Endodermal cell (in vitro differentiated cells): Measurements from ENCODE around the gene ATG16L2. TPM values are rescaled to one million over a fixed set of nuclear protein-coding genes. Genes with fewer than 3 reads are reported as not detected.
"Not testable (repeated sequence)": the region's sequence is repeated elsewhere in the genome, so short reads cannot be mapped to it uniquely, and the experiment has no call there.

ENCODE experiments used
- DNase-seq: peaks from one replicate; pipeline ENCODE4 v3.0.0-alpha.2; 2017
- H3K27ac ChIP-seq: 2 replicates; pipeline ENCODE4 v1.5.1; 2013; ENCODE audit warnings: mild to moderate bottlenecking, low read depth, low read length, moderate library complexity
- H3K27me3 ChIP-seq: 2 replicates; pipeline ENCODE4 v1.6.1; 2013; ENCODE audit warnings: mild to moderate bottlenecking, low read length, moderate library complexity; ENCODE audit not compliant: insufficient read depth, control insufficient read depth, poor library complexity, severe bottlenecking
- H3K36me3 ChIP-seq: 2 replicates; pipeline ENCODE4 v1.7.0; 2013; ENCODE audit warnings: mild to moderate bottlenecking, low read length, moderate library complexity; ENCODE audit not compliant: control insufficient read depth, insufficient read depth
- H3K4me1 ChIP-seq: one replicate; pipeline ENCODE4 v1.7.0; 2013; ENCODE audit warnings: low read length; ENCODE audit not compliant: control insufficient read depth, insufficient read depth
- H3K4me3 ChIP-seq: 2 replicates; pipeline ENCODE4 v1.5.1; 2013; ENCODE audit warnings: mild to moderate bottlenecking, low read length, moderate library complexity
- H3K9ac ChIP-seq: 2 replicates; pipeline ENCODE4 v1.6.1; 2013; ENCODE audit warnings: mild to moderate bottlenecking, low read length, moderate library complexity; ENCODE audit not compliant: poor library complexity, severe bottlenecking; ENCODE audit errors: extremely low read depth
- H3K9me3 ChIP-seq: 2 replicates; pipeline ENCODE4 v1.6.1; 2013; ENCODE audit warnings: mild to moderate bottlenecking, low read length, moderate library complexity; ENCODE audit not compliant: control insufficient read depth
- H3K27ac Mint-ChIP-seq: 2 replicates; pipeline ENCODE4 v1.8.0; 2020; ENCODE audit warnings: mixed read lengths
- H3K27me3 Mint-ChIP-seq: 2 replicates; pipeline ENCODE4 v1.8.0; 2021; ENCODE audit warnings: mild to moderate bottlenecking, mixed read lengths; ENCODE audit not compliant: insufficient read depth
- H3K36me3 Mint-ChIP-seq: 2 replicates; pipeline ENCODE4 v1.8.0; 2020; ENCODE audit warnings: low read depth, mixed read lengths
- H3K4me1 Mint-ChIP-seq: 2 replicates; pipeline ENCODE4 v1.8.0; 2020; ENCODE audit warnings: mixed read lengths
- H3K4me3 Mint-ChIP-seq: 2 replicates; pipeline ENCODE4 v1.8.0; 2020; ENCODE audit warnings: mild to moderate bottlenecking, moderate library complexity, mixed read lengths
- H3K9me3 Mint-ChIP-seq: 2 replicates; pipeline ENCODE4 v1.8.0; 2020; ENCODE audit warnings: mild to moderate bottlenecking, mixed read lengths
- CTCF ChIP-seq: fragments of 200-600 bp; sonication (generic); conservative IDR thresholded peaks from 2 replicates; pipeline ENCODE4 v1.5.0; 2021; ENCODE audit warnings: antibody characterized with exemption, mild to moderate bottlenecking
- WGBS, 2 experiments: methylation state at CpG; one replicate each; pipeline versions ENCODE4 v1.1.5 to v1.1.7; 2013; ENCODE audit warnings: missing lambda C conversion rate in 2 of 2, mixed read lengths in 1 of 2; ENCODE audit not compliant: insufficient coverage in 1 of 2, insufficient read length in 1 of 2; 5-methylcytosine and 5-hydroxymethylcytosine counted together
- total RNA-seq, 2 donors: library from RNA; stranded (reverse); fragmentation: NEBNext Ultra II Directional in 1 of 2; extraction: Animal tissue kit (Norgen Biotek cat#: 25700) in 1 of 2; gene quantifications; 2 replicates in 1 of 2; 3 replicates in 1 of 2; pipeline ENCODE4 v1.2.1, GENCODE V29; 2021

ATG16L2 gene
- total RNA-seq, 2 donors from 2014 or later: 32.2 to 34.2 TPM

GRCh38 chr11:72808331-72808798 is 5.8 kb upstream of the ATG16L2 start:
- Histone ChIP-seq H3K27ac (no peak overlapping the region), H3K27me3 (no peaks in the 10 kb centered on the region), H3K36me3 (peaks cover 4% of the 10 kb centered on the region), H3K4me1 (no peaks in the 10 kb centered on the region), H3K4me3 (no peak overlapping the region), H3K9ac (no peak overlapping the region), H3K9me3 (no peaks in the 10 kb centered on the region)
- Mint-ChIP-seq H3K4me1 (peaks cover 10% of the 10 kb centered on the region), H3K27me3 (no peaks in the 10 kb centered on the region), H3K9me3 (no peaks in the 10 kb centered on the region), H3K27ac (no peak overlapping the region), H3K36me3 (peaks cover 12% of the 10 kb centered on the region), H3K4me3 (no peak overlapping the region)
- WGBS, 2 experiments: 98 to 100% methylated on average over 1 to 4 of the region's 4 CpGs
- no peak for DNase-seq
- no peak for TF ChIP-seq CTCF

DNA sequence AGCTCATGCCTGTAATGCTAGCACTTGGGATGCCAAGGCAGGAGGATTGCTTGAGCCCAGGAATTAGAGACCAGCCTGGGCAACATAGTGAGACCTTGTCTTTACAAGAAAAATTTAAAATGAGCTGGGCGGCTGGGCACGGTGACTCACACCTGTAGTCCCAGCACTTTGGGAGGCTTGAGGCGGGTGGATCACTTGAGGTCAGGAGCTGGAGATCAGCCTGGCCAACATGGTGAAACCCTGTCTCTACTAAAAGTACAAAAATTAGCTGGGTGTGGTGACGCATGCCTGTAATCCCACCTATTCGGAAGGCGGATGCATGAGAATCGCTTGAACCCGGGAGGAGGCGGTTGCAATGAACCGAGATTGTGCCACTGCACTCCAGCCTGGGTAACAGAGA is 2.5 kb upstream of the ATG16L2 start:
- H3K27me3 Mint-ChIP-seq, H3K27ac Mint-ChIP-seq, H3K9me3 ChIP-seq, H3K27me3 ChIP-seq, H3K27ac ChIP-seq, H3K4me3 Mint-ChIP-seq, H3K4me3 ChIP-seq, H3K36me3 ChIP-seq, H3K9me3 Mint-ChIP-seq, DNase-seq, H3K4me1 ChIP-seq, H3K9ac ChIP-seq: not testable (repeated sequence)
- Mint-ChIP-seq H3K4me1 (peaks cover 18% of the 10 kb centered on the region), H3K36me3 (peaks cover 12% of the 10 kb centered on the region)
- WGBS, 2 experiments: 87 to 96% methylated on average over 10 of the region's 10 CpGs

- no peaks in the 10 kb centered on the region for H3K9me3 ChIP-seq
- peak overlapping the region; percentile 6 for H3K27ac ChIP-seq
- WGBS, 2 experiments: 89 to 95% methylated on average over 3 to 4 of the region's 4 CpGs
- no peaks in the 10 kb centered on the region for H3K27me3 ChIP-seq
- H3K4me1 Mint-ChIP-seq: peaks cover 18% of the 10 kb centered on the region
- peaks cover 4% of the 10 kb centered on the region for H3K36me3 ChIP-seq
- peak overlapping the region; percentile 88 for H3K4me3 Mint-ChIP-seq
- no peak overlapping the region for H3K9ac ChIP-seq
- peaks cover 15% of the 10 kb centered on the region for H3K36me3 Mint-ChIP-seq
- no peak for TF ChIP-seq CTCF
- peak overlapping the region; percentile 68 for H3K27ac Mint-ChIP-seq
- no peaks in the 10 kb centered on the region for H3K4me1 ChIP-seq
- H3K4me3 ChIP-seq: peak overlapping the region; percentile 86
- peak; percentile 58 for DNase-seq
- H3K27me3 Mint-ChIP-seq: peaks cover 2% of the 10 kb centered on the region
- no peaks in the 10 kb centered on the region for H3K9me3 Mint-ChIP-seq
Observed at GRCh38 chr11:72812604-72812966, 1.6 kb upstream of the ATG16L2 start.
